GM21619 (cell line): Measurements from ENCODE around the gene ARL4D.
"Not testable (repeated sequence)": the region's sequence is repeated elsewhere in the genome, so short reads cannot be mapped to it uniquely, and the experiment has no call there.

Experiments
- ATAC-seq: cut with Tn5 transposase; IDR thresholded peaks from one replicate; pipeline ENCODE4 v1.9.1; 2021; ENCODE audit not compliant: unreplicated experiment

The ARL4D gene

GRCh38 chr17:43398724-43399595, at the start of gene ARL4D:
TSS of gene ARL4D (plus strand) at chr17:43398993. CDS start at chr17:43399733, 740 bp downstream.
- ATAC-seq, result no peak

- ATAC-seq, result no peak
These were observed 49.7 kb upstream of the ARL4D start for GRCh38 chr17:43349142-43349541.

GRCh38 chr17:43350888-43351361, 47.9 kb upstream of the ARL4D start:
- no peak for ATAC-seq

- no peak for ATAC-seq
These were observed 47.1 kb upstream of the ARL4D start for GRCh38 chr17:43351691-43352090.

GRCh38 chr17:43352579-43353331, 46.0 kb upstream of the ARL4D start:
- no peak for ATAC-seq

- no peak for ATAC-seq
These were observed 45.4 kb upstream of the ARL4D start for GRCh38 chr17:43353393-43353792.

- no peak for ATAC-seq
These were observed 44.4 kb upstream of the ARL4D start for GRCh38 chr17:43354371-43354770.

- no peak for ATAC-seq
These were observed 42.3 kb upstream of the ARL4D start for GRCh38 chr17:43356450-43356849.

GRCh38 chr17:43356999-43357398, 41.8 kb upstream of the ARL4D start:
- ATAC-seq, result no peak

GRCh38 chr17:43359469-43360110, 39.2 kb upstream of the ARL4D start:
- no peak for ATAC-seq

GRCh38 chr17:43360376-43360738, 38.4 kb upstream of the ARL4D start:
- ATAC-seq, result peak; percentile 30

- ATAC-seq, result peak; percentile 75
These were observed 37.9 kb upstream of the ARL4D start for GRCh38 chr17:43360739-43361505.

- no peak for ATAC-seq
These were observed 35.4 kb upstream of the ARL4D start for GRCh38 chr17:43363181-43363925.

- no peak for ATAC-seq
These were observed 34.9 kb upstream of the ARL4D start for GRCh38 chr17:43363926-43364285.

- ATAC-seq, result no peak
These were observed 33.4 kb upstream of the ARL4D start for GRCh38 chr17:43365356-43365755.

- not testable (repeated sequence) for ATAC-seq
These were observed 32.9 kb upstream of the ARL4D start for GRCh38 chr17:43365921-43366320.

- peak; percentile 1 for ATAC-seq
These were observed 31.7 kb upstream of the ARL4D start for GRCh38 chr17:43366891-43367736.

GRCh38 chr17:43367737-43368242, 31.0 kb upstream of the ARL4D start:
- ATAC-seq, result peak; percentile 14
